NCI-H1417 treated with DMSO at 0.1 percent for 48 hours (cell line): ENCODE data around the gene H2BK1.
A peak's percentile ranks its signal among the peaks of the same experiment; 100 is the strongest.

ENCODE experiments used
- DNase-seq: peaks from one replicate; lab custom pipeline; 2025; lab: John Stamatoyannopoulos, UW

Gene H2BK1

DNA sequence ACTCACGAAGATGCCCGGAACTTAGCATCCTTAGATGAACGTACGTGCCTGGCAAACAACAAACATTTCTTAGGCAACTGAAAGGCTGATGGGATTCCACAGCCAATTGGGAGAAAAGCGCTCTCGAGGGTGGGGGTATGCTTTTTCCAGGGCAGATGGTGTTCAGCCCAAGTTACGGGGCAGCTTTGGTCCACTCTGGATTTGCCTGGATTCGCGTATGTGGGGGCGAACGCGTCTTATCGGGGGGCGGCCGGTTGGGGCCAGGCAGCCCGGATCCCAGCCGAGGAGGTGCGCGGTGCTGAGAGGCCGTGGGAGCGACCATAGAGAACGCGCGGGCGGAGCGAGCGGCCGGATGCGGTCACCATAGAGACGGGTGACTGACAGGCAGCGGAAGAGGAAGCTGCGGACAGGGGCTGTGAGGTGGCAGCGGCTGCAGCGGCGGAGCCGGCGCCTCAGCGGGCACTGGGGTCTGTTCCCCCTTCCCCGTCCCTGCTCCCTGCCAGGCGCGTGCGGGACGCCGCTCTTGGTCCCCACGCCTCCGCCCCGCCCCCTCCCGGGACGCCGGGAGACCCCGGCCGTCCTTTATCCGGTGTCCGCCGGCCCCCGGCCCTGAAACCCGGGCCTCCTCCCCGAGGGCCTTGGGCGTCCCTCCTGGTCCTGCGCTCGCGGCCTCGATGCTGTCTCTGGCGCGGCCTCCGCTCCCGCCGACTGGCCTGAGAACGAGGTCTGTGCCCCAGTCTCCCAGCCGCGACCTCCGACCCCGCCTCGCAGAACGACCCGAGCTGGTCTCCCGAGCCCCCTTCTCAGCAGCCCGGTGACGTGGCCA lies 22.0 kb upstream of the H2BK1 start, which contains the start of gene CHPF2:
CHPF2 (plus strand) TSS at position 393 of the 826 bp plus-strand sequence. CDS start 1,529 bp downstream, outside the sequence.
- peak; percentile 57 for DNase-seq

DNA sequence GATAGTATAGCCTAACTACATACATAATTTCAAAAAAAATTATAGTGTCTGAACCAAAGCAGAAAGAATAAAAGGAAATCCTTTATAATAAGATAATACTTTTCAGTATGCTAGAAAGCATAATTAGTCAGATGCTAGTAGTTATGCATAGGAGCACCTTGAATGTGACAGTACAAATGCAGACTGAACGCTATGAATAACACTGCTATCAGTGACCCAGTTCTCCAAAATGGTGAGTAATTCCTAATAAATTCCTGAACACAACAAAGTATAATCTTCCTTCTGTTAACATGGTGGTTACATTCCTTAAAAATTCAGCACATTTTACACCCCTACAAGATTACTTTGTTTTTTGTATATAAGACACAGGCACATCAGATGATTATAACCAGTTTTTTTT lies 20.8 kb upstream of the H2BK1 start:
- DNase-seq: no peak

DNA sequence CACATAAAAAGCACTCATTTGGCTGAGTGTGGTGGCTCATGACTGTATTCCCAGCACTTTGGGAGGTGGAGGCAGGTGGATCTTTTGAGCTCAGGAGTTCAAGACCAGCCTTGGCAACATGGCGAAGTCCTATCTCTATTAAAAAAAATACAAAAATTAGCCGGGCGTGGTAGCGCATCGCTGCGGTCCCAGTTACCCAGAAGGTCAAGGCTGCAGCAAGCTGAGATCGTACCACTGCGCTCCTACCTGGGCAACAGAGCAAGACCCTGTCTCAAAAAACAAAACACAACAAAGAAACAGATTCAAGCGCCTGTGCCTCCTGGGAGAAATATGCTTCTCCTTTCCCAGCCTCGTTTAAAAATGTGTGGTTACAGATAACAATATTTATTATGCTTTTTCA lies 19.0 kb upstream of the H2BK1 start:
- no peak for DNase-seq

DNA sequence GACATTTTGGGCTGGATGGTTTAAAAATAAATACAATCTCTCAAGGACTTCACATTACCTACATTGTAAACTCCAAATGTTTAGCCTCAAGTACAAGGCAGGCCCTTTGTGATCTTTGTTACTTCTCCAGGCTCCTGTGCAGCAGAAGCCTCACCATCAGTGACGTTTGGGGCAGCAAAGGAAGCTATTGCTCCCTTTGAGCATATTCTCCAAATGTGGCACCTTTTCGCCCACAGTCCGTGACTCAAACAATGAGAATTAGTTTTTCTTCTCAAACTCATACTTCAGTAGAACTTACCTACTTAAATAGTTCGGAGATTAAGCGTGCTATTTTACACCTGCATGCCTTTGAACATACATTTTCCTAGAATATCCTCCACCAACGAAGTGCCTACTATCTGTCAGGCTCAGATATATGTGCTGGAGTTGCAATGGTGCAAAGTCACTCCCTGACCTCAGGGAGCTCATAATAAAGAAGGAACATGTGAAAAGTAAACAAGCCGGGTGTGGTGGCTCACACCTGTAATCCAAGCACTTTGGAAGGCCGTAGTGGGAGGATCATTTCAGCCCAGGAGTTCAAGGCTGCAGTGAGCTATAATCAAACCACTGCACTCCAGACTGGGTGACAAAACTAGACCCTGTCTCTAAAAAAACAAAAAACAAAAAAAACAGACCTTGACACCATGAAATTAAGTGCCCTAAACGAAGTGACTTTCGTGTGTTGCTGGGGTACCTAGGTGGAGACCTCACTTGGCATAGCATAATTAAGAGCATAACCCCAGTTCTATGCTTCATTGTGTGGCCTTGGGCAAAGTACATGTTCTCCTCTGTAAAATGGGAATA lies 18.0 kb upstream of the H2BK1 start:
- no peak for DNase-seq

DNA sequence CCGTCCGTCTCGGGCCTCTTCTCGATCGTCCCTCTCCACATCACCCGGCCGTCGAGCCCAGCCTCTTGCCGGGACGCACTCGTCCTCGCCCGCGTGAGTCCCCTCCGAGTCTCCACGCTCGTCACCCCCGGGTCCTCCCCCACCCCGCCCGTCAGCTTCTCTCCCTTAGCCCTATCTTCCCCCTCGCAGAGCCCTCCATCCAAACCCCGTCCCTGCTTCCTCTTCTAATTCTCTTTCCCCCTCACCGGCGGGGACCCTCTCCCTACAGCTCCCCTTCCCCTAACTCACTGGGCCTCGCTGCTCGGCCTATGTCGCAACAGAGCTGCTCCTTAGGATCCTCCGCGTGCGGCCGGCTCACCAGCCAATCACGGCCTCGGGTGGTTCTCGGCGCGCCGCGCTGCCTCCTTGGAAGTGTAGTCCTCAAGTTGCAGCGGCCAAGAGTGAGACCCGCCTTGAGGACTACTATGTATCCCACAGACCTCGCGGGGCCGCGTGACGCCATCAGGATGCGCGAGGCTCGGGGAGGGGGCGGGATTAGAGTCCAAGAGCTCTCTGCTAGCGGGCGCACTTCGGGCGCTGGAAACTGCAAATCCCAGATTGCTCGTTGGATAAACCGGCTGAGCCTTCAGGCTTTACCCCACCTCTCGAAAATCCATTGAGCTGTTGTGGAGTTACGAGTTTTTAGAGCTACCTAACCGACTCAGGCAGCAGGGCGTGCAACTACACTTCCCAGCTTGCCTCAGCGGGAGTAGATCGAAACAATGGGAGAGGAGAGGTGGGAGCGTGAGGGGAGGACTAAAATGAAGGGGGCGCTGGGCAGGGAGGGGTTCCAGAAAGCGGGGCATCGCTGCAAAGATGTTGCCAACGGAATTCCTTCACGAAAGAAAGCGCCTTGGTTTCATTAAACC lies 16.8 kb upstream of the H2BK1 start, which contains the start of gene ABCF2:
ABCF2 (minus strand) TSS at position 331 of the 908 bp plus-strand sequence. CDS start 747 bp downstream, outside the sequence.
- DNase-seq: peak; percentile 87

DNA sequence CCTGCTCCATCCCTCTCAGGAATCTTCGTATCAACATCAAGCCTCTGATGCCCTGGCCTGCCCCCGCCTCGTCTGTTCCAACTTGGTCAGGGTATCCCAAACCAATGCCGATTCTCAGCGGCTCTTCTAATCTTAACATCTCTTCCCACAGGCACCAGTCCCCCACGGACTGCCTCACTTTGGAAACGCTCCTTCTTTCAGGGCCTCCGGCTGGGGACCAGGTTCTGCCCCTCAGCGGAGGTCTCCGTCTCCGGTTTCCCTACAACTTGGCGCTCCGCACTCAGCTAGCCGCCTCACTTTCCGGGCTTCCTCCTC lies 16.2 kb upstream of the H2BK1 start:
- DNase-seq: no peak

DNA sequence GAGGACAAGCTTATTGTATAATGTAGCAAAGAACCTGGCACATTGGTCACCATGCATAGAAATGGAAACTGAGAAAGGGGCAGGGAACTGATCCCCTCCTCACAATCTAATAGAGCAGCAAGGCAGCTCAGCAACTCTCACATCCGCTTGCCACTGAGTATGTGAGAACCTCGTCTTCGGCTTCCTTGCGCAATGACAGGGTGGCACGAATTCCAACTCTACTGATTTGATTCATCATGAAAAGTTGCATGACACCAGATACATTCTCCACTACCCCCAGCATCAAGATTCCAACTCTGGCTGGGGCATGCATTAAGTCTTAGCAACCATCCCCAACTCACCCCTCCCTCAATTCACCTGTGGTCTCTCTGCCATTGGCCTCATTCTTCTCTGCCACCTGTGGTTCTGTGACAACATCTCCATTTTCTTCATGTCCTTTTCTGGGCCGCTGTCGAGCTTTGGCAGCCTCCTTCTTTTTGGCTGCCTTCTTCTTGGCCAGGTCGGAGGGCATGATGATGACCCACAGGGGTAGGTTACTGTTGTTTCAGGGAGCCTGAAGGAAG lies 15.7 kb upstream of the H2BK1 start:
- DNase-seq: no peak

DNA sequence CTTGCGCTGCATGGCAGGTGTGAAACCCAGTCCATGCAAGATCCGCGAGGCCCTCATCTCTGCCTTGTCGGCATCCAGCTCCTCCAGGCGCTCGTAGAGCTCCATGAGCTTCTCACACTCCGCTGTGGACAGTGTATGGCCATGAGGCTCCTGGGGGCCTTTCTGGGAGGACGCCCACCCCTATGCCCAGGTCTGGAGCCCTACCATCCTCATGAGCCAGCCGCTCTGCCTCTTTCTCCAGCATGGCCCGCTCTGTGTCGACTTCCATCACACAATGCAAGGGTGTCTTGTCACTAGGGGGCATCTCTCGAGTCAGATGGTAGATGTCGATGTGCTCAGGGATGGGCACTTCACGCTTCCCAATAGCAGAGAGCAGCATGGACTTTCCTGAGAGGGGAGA lies 13.4 kb upstream of the H2BK1 start:
- no peak for DNase-seq

DNA sequence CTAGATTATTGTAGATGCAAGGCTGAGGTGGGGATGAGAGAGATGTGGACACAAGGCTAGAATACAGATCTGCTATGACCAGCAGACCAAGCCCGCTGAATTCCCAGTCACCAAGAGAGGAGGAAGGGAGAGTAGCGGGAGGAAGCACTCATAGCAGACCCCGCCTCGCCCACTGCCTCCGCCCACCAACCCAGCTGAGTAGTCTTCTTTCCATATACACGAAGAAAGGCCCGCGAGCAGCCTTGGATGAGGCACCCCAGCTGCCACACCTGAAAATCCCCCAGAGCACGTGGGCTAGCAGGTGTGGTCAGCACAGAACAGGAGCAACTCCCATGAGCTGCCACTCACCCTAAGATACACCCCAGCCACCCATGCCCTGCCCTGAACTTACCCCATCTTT lies 7.9 kb upstream of the H2BK1 start:
- DNase-seq: no peak

DNA sequence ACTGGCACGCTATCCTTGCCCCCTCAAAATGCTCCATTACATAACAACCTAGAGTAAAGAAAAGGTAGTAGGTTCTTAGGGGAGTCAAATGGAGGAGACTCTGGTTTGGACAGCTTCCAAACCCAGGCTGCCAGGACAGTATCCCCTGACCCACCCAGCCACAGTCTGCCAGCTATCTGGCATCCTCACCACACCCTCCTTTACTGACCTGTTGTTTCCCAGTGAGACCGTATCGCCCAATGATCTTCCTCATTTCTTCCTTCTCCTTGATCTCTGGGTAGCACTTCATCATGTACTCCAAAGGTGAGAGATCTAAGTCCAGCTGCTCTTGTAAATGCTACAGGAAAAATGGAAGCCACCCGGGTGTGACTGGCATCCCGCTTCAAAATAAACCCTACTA lies 5.1 kb upstream of the H2BK1 start:
- DNase-seq: no peak

DNA sequence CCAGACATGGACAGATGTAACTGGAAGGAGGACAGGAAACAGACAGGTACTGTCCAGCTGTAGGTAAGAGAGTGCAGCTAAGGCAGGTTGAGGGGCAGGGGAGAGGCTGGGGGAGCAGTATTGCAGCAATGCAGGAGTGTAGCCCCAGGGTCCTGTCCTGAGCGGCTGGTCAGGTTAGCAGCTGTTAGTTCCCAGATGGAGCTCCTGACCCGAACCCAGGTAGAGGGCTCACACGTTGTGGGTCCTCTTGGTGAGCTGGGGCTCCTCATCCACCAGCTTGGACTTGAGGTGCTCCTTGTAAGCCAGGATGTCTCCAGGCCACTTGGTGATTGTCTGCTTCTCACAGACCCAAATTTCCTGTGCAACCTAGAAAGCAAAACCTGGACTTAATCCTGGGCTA lies 3.5 kb upstream of the H2BK1 start:
- DNase-seq: no peak

DNA sequence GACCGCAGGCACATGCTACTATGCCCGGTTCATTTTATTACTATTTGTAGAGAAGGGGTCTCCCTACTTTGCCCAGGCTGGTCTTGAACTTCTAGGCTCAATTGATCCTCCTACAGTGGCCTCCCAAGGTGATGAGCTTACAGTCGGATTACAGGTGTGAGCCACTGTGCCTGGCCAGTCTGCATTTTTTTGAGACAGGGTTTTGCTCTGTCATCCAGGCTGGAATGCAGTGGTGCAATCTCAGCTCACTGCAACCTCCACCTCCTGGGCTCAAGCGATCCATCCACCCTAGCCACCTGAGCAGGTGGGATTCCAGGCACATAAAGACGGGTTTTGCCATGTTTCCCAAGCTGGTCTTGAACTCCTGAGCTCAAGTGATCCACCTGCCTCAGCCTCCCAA lies 2.3 kb upstream of the H2BK1 start:
- no peak for DNase-seq

DNA sequence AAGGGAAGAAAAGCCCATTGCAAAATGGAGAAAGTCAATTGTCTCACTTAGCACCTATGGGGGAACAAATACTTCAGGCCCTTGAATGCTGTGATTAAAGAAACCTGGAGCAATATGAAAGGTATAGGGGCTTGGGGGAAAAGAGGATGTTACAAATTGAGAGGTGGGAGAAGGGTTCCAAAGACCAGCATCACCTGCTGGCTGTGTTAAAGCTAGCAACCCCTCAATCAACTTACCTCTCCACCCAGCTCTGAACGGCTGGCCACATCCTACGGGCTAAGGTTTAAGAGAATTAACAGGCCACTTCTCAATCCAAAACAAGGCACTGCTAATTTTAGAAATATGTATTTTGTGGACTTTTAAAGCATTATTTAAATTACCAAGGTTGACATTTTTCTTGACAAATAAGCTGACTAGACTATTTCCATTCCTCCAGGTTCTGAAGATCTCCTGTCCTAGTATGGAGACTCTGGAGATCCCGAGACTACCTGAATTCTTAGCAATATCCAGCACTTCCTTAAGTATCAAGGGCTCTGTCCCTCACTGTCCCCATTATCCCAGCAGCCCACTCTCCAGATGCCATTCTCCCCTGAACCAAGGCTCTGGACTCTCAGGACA lies 976 bp upstream of the H2BK1 start:
- no peak for DNase-seq

DNA sequence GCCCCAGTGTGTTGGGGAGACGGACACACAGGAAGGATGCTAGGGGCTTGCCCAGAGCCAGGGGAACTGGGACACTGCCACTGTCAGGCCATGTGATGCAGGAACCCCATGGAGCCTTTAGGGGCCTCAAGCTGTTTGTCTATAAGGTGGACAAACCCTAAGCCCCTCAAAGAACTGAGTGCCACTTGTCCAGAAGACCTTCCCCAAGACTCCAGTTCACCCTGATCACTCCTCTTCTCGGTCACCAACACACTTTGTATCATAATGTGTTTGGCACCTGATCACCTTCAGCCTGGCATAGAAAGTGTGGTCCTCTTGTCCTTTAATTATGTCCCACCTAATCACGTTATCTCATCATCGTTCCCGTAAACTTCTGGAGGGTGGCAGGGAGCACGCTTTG lies 700 bp downstream of the H2BK1 start:
- DNase-seq: no peak

DNA sequence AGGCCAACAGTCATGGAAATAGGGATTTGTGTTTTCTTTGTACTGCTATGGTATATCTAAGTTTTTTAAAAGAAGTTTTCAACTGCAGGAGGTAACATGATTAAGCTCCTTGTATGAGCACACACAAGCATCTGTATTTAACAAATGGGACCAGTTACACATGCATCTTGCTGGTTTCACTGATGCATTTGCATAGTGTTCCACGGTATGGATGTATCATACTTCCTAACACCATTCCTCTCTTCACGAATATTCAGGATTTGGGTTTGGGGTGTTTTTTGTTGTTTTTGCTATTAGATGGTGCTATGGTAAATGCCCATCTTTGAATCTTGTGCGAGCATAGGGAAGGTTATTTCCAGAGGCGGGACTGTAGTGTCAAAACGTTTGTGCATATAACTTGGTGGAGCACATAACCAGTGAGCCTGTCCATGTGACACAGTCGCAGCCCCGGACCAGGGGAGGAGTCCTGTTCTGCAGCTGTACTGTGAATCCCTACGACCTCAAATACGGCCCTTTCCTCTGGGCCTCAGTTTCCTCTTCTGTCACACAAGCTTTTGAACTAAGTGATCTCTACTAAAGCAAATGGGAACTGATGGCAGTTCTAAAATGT lies 1.9 kb downstream of the H2BK1 start:
- no peak for DNase-seq

DNA sequence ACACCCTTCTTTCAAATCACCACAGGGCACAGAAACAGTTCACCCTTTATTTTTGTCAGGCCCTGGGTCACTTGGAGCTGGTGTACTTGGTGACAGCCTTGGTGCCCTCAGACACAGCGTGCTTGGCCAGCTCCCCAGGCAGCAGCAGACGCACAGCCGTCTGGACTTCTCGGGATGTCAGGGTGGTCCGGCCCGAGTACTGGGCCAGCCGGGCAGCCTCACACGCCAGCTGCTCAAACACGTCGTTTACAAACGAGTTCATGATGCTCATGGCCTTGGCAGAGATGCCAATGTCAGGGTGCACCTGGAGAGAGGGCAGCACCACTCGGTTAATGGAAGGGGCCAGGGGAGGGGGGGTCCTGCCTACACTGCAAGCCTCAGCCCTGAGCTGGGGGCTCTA lies 2.5 kb downstream of the H2BK1 start:
- no peak for DNase-seq

DNA sequence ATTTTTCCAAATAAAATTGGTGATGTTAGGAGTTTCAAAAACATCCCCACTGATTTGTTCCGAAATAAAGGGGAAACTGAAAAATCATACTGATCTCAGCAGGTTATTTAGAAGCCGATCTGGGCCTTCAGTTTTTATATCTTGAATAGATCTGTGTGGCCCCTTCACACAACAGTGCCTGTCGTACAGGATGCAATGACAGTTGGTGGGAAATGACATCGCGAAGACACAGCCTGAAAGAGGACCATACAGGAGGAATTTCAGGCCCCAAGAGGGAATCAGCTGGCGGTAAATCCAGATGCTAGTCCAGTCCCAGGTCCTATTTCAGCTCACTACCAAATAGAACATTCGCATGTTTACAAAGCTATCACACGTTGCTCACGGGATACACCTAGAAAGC lies 3.0 kb downstream of the H2BK1 start:
- DNase-seq: no peak

DNA sequence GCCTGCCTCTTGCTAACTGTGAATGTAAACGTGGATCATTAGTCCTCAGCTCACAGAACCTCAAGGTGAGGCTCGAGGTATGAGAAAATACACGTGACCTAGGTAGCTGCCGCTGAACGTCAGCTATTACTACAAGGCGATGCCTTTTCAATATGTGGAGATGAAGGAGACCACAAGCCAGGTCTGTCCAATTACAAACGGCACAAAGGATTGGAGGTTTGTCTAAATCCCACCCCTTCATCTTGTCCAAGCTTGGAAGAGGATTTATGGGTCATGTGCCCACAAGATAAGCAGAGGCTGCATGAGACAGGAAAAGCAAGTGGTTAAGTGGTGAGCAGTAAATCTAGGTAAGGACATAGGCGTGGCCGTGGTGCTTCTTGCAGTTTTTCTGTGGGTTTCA lies 3.4 kb downstream of the H2BK1 start:
- no peak for DNase-seq

DNA sequence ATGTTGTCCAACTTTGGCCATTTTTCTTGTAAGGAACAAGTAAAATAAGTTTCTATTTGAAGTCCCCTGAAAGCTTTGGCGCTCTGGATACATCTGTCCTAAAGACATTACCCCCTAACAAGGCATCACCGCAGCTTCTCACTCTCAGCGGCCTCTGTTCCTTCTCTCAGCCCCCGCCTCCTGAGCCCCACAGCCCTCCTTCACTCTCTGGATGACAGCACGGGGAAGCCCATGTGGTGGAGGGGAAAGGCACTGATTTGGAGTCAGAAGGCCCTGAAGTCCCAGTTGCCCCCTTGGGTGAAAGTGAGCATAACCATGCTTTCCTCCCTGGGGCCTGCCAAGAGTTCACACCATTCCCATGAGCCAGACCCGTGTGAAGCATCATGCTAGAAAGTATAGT lies 4.6 kb downstream of the H2BK1 start:
- DNase-seq: no peak

DNA sequence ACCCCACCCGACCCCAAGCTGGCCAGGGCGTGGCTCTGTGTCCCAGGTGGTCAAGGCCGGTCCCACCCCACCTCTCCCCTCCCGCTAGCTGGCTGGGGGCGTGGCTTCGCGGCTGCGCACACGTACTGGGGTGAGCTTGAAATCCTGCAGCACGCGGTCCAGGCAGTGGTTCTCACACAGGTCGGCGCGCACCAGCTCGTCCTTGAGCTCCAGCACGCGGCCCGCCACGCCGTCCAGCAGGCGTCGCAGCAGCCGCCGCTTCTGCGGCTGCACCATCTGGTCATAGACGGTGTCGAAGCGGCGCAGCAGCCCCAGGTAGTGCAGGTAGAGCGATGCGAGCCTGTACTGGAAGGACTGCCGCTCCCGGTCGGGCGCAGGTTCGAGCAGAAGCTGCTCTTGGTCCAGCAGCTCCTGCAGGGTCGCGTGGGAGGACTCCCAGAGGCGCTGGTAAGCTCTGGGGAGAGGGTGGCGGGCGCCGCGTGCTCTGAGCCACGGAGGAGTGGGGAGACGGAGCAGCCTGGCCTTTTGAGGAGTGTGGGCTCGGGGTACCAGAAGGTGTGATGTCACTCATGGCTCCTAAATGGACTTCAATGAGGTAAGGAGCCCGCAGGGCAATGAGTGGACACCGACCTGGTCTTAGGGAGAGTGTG lies 5.8 kb downstream of the H2BK1 start:
- no peak for DNase-seq

DNA sequence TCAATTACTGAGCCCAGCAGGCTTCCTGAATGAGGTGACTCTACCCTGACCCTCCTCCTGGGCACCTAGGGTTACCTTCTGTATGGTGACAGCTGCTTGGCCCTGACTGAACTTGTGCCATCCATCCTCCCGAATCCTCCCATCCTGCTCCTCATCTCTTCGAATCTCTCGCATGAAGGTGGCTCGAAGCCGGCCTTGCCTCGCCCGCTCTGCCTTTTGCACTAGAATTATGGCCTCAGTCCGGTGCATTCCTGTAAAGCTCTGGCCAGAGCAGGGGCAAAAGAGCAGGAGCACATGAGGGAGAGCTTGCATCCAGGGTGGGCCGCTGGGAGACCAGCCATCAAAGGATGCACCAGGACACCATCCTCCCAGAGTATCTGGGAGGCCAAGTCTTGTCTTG lies 7.5 kb downstream of the H2BK1 start:
- DNase-seq: no peak
